ENCODE results near the gene STARD10.

STARD10 gene

DNA sequence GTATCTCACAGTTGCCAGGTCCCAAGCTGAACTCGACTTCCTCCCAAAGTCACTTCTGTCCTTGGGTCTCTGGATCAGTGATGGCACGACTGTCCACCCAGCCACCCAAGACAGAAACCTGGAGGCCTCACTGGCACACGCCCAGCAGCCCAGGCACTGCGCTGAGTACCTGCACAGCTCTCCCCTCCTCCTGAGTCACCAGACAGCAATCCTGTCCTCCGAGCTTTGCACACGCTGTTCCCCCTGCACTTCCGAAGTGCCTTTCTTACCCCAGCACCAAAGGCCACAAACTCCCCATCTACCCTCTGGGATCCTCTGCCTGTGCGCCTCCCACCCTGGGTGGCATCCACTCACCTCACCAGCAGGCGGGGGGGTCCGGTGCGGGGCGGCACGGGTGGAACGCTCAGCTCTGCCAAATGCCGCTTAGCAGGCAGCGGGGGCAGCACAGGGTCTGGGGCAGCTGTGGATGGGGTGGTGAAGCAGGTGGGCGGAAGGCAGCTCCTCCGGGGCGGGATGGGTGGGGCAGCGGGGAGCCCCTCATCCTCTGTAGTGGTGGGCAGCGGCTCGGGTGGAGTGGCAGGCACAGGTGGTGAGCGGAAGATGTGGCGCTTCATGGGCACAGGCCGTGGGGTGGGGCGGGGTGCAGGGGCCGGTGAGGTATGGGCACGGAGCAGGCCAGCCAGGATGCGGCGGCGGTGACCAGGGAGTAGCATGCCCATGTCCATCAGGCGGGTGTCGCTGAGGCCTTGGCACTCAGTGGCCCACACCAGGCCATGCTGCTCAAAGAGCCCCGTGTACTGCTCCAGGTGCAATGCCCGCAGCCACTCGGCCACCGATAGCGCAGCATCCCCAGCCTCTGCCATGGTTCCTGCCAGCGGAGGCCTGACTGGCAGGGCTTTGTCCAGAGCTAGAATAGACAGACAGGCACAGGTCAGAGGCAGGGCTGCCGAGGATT, 67.3 kb downstream of the STARD10 start:
- Mint-ChIP-seq H3K27me3 (no peaks in the 10 kb centered on the region), H3K9me3 (no peaks in the 10 kb centered on the region), H3K4me1 (peaks cover 31% of the 10 kb centered on the region), H3K4me3 (no peak overlapping the region), H3K27ac (peak overlapping the region in 1 of 2 donors; percentile 19)
- ATAC-seq (no peak), DNase-seq (no peak)

DNA sequence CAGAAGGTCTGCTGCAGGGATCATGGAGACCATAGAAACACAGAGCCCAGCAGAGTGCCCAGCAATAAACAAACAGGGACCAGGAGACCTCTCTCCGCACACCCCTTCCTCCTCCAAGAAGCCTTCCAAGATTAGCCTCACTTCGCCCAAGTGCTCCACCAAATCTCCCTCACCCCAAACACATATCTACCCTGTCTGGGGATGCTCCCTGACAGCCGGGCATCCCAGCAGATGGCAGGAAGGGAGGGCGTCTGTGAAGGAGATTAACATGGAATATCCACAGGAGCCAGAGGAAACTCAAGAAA, 68.2 kb downstream of the STARD10 start:
- no peak overlapping the region for H3K4me3 Mint-ChIP-seq
- no peaks in the 10 kb centered on the region for H3K9me3 Mint-ChIP-seq
- no peak overlapping the region for H3K27ac Mint-ChIP-seq
- ATAC-seq (no peak), DNase-seq (no peak)
- H3K27me3 Mint-ChIP-seq: no peaks in the 10 kb centered on the region
- H3K4me1 Mint-ChIP-seq: peaks cover 39% of the 10 kb centered on the region

DNA sequence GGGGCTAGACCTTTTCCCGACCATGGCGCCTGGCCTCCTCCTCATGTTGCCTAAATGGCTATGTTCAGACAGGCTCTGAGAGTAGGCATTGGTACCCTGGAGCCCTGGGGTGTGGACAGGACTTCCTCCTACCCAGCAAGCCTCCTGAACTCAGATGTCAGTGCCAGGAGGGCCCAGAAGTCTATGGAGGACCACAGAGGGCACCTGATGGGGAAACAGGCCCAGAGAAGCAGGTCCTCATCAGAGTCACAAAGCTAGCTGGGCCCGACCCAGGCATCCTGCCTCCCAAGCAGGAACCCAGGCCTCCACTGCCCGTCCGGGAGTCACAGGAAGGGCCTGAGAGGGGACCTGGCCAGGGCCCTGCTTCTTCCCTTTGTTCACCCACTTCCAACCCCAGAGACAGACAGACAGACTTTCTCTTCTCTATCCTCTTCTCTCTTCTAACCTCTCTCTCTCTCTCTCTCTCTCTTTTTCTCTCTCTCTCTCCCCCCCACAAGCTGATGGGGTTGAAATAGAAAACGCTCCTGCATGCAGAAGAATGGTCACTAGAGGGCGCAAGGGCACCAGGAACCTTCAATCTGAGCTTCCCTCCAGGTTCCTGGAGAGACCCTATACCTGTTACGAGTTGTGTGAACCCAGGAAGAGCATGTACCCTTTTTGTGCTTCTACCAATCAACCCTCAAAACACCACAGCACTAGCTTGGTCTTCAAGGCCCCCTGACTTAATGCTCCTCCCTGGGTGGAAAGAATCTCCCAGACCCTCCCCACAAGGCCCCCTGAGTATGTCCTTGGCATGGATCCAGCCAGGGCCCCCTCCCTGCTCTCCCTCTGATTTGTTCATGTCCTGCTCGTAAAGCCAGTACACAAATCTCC, 68.8 kb downstream of the STARD10 start:
- Mint-ChIP-seq H3K27ac (peak overlapping the region; percentile 1 to 8), H3K4me3 (no peak overlapping the region), H3K4me1 (peaks cover 45% of the 10 kb centered on the region), H3K27me3 (no peaks in the 10 kb centered on the region), H3K9me3 (no peaks in the 10 kb centered on the region)
- DNase-seq (peak; percentile 77 to 82), ATAC-seq (peak; percentile 39)

DNA sequence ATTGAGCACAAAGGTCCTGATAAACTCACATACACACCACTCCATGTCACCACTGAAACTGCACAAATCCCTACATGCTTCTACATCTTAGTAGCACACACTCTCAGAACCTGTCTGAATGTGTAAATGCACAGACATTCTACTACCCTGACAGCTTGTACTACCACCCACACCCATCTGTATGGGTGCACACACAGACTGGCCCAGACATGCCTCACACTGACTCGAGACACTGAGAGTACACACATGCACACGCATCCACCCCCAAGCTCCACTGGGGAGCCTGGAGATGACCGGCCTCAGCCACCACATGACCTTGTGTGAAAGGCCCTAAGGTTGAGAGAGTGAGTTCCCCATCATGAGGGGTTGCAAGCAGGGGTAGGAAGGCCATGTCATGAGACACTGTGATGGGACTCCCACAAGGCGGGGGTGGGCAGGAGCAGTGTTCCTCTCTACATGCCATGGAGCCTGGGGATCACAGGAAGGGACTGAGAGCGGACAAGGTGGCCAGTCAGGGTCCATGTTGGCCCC, 69.8 kb downstream of the STARD10 start:
- DNase-seq: no peak
- Mint-ChIP-seq H3K27ac (peak overlapping the region in 1 of 2 donors; percentile 21), H3K4me3 (no peak overlapping the region), H3K9me3 (no peaks in the 10 kb centered on the region), H3K4me1 (peaks cover 55% of the 10 kb centered on the region), H3K27me3 (no peaks in the 10 kb centered on the region)
- no peak for ATAC-seq

DNA sequence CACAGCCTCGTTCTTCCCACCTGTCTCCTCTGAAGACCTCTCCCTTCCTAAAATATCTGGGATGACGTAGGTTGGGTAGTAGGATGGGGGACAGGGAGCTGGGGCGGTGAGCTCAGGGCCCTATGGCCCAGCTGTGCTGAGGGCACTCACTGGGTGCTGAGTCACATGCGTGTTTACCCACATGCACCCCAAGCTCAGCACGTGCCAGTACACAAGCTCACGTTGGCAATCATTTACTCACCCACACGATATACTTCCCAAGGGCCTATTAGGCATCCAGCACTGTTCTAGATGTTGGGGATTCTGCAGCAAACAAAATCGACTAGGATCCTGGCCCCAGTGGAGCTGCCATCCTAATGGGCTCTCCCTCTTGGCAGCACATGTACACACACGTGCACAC, 70.3 kb downstream of the STARD10 start:
- ATAC-seq: no peak
- Mint-ChIP-seq H3K9me3 (no peaks in the 10 kb centered on the region), H3K27ac (peak overlapping the region in 1 of 2 donors; percentile 21), H3K27me3 (no peaks in the 10 kb centered on the region), H3K4me1 (peaks cover 60% of the 10 kb centered on the region), H3K4me3 (no peak overlapping the region)
- no peak for DNase-seq

- DNase-seq (peak; percentile 84 to 89), ATAC-seq (peak; percentile 92)
- no peaks in the 10 kb centered on the region for H3K27me3 Mint-ChIP-seq
- peak overlapping the region; percentile 75 to 94 for H3K27ac Mint-ChIP-seq
- no peaks in the 10 kb centered on the region for H3K9me3 Mint-ChIP-seq
- H3K4me3 Mint-ChIP-seq: peak overlapping the region; percentile 90 to 100
- H3K4me1 Mint-ChIP-seq: peaks cover 65% of the 10 kb centered on the region
These were observed 71.6 kb downstream of the STARD10 start for GRCh38 chr11:72722050-72722748.

DNA sequence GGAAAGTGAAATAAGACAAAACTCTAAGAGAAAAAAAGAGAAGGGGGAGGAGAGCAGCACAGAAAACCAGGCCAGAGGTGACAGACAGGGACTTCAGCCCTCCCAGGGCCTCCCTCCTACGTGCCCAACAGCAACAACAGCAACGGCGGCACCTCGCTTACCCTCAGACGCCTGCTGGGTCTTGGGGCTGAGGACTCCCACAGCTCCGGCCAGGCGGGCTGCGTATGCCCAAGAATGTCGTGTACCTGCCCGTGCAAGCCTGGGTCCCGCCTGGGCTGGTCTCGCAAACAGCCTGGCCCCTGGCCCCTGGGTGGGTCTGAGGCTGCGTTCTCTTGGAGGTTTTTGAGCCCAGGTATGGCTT, 72.2 kb downstream of the STARD10 start:
- Mint-ChIP-seq H3K27me3 (no peaks in the 10 kb centered on the region), H3K4me1 (peaks cover 70% of the 10 kb centered on the region), H3K9me3 (no peaks in the 10 kb centered on the region), H3K4me3 (peak overlapping the region; percentile 90 to 100), H3K27ac (peak overlapping the region; percentile 75 to 94)
- peak; percentile 34 to 45 for DNase-seq
- ATAC-seq: peak; percentile 41

DNA sequence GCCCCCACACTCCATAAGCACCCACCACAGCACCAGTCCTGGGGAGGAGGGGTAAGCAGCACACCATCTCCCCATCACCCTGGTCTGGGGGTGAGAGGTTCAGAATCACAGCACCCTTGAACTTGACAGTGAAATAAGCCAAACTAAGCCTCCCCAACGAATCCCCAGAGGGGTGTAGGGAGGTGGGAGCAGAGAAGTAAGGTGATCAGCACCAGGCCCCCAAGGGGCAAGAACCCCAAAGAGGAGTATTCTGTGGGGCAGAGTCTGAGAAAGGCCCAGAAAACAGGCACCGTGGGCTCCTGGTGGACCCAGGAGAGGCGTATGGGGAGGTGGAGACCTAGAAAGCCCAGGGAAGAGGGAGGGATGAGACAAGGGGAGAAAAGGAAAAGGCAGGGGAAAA, 72.6 kb downstream of the STARD10 start:
- Mint-ChIP-seq H3K4me3 (peak overlapping the region; percentile 90 to 100), H3K4me1 (peaks cover 74% of the 10 kb centered on the region), H3K27ac (peak overlapping the region; percentile 75 to 94), H3K9me3 (no peaks in the 10 kb centered on the region), H3K27me3 (no peaks in the 10 kb centered on the region)
- no peak for DNase-seq
- ATAC-seq: no peak

DNA sequence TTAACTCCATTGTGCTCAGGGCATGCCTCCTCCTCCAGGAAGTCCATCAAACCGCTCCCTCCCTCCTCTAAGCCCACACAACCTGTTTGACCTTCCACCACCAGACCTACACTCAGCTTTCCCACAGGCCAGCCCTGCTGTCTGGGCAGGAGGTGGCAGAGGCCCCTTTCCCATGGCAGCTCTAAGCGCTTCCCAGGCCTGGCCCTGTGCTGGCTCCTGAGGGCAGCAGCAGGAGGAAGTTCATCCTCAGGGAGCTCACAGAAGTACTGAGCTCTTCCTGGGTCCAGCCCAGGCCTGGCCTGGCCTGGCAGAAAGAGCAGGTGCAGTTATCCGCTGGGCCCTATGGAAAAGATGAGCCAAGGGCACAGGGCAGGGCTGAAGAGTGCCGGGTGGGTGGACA, 73.1 kb downstream of the STARD10 start:
- peak overlapping the region; percentile 90 to 100 for H3K4me3 Mint-ChIP-seq
- DNase-seq (no peak), ATAC-seq (no peak)
- H3K4me1 Mint-ChIP-seq: peaks cover 77% of the 10 kb centered on the region
- H3K27ac Mint-ChIP-seq: peak overlapping the region; percentile 86 to 94
- H3K27me3 Mint-ChIP-seq: no peaks in the 10 kb centered on the region
- H3K9me3 Mint-ChIP-seq: no peaks in the 10 kb centered on the region

DNA sequence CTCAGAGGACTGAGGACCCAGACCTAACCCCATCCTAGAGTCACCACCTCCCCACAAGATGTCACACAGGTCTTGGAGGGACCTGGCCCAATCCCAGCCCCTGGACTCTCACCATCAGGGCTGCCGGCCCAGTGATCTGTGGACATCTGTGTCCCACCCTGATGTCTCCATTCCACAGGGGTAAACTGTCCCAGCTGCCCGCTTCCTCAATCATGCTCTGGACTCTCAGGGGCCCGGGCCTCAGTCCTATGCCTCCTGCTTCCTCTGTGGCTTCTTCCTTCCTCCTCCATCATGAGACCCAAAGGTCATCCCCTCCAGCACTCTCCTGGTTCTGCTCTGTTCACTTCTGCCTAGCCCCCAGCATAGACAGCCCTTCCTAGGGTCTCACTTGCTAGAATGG, 73.8 kb downstream of the STARD10 start:
- no peaks in the 10 kb centered on the region for H3K9me3 Mint-ChIP-seq
- H3K4me1 Mint-ChIP-seq: peaks cover 74% of the 10 kb centered on the region
- peak overlapping the region; percentile 28 to 34 for H3K27ac Mint-ChIP-seq
- peak overlapping the region; percentile 90 to 100 for H3K4me3 Mint-ChIP-seq
- ATAC-seq (no peak), DNase-seq (no peak)
- H3K27me3 Mint-ChIP-seq: no peaks in the 10 kb centered on the region

- no peaks in the 10 kb centered on the region for H3K27me3 Mint-ChIP-seq
- peaks cover 76% of the 10 kb centered on the region for H3K4me1 Mint-ChIP-seq
- no peak for DNase-seq
These were observed 74.3 kb downstream of the STARD10 start for GRCh38 chr11:72719551-72719950.

DNA sequence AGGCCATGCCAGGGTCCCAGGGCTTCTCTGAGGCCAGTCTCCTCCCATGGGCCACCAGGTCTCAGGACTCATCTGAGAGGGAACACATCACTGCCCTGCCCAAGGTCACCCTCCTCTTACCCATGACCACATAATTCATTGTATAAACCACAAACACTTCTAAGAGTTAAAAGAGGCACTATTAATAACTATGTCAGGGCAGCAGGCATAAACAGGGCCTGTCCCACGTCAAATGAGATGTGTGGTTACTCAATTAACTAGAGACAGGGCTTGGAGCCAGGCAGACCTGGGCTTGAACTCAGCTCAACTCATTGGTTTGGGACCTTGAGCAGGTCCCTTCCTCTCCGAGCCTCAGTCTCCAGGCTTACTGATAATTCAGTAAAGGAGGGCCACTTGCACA, 74.7 kb downstream of the STARD10 start:
- no peak for DNase-seq
- peak overlapping the region in 1 of 2 donors; percentile 90 for H3K4me3 Mint-ChIP-seq
- ATAC-seq: no peak

More at GRCh38 chr11:72719551-72719950, 74.3 kb downstream of the STARD10 start:
- Mint-ChIP-seq H3K4me3 (peak overlapping the region; percentile 90 to 100), H3K27ac (peak overlapping the region in 1 of 2 donors; percentile 34), H3K9me3 (no peaks in the 10 kb centered on the region)
- no peak for ATAC-seq

GRCh38 chr11:72718101-72718501, 75.7 kb downstream of the STARD10 start:
- no peak overlapping the region for H3K27ac Mint-ChIP-seq
- no peak for ATAC-seq
- H3K4me3 Mint-ChIP-seq: no peak overlapping the region

More for the DNA sequence above, 74.7 kb downstream of the STARD10 start:
- Mint-ChIP-seq H3K9me3 (no peaks in the 10 kb centered on the region), H3K27me3 (no peaks in the 10 kb centered on the region), H3K27ac (no peak overlapping the region), H3K4me1 (peaks cover 77% of the 10 kb centered on the region)

GRCh38 chr11:72716788-72717435, 76.9 kb downstream of the STARD10 start:
- H3K4me3 Mint-ChIP-seq: no peak overlapping the region

More at GRCh38 chr11:72718101-72718501, 75.7 kb downstream of the STARD10 start:
- Mint-ChIP-seq H3K9me3 (no peaks in the 10 kb centered on the region), H3K27me3 (no peaks in the 10 kb centered on the region), H3K4me1 (peaks cover 73% of the 10 kb centered on the region)
- no peak for DNase-seq

DNA sequence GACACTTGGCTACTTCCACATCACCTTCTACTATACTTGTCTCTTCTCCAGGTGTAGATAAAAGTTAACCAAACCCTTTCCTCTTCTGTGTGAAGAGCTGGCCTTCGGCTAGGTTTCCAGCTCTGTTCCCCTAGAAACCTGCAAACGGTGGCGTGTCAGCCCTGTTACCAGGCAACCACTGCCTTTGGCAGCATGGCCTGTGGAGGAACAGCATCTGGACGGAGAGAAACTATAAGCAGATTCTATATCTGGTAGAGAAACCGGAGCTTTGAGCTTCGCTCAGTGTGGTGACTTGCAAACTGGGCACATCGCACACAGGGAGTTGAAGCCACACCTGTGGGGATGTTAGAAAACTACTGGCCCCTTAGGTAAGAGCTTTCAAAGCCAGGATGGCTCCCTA, 77.6 kb downstream of the STARD10 start:
- Mint-ChIP-seq H3K27ac (no peak overlapping the region), H3K4me1 (peaks cover 72% of the 10 kb centered on the region), H3K27me3 (no peaks in the 10 kb centered on the region), H3K4me3 (no peak overlapping the region), H3K9me3 (no peaks in the 10 kb centered on the region)
- no peak for DNase-seq
- no peak for ATAC-seq

More at GRCh38 chr11:72716788-72717435, 76.9 kb downstream of the STARD10 start:
- Mint-ChIP-seq H3K27ac (peak overlapping the region in 1 of 2 donors; percentile 10), H3K9me3 (no peaks in the 10 kb centered on the region), H3K4me1 (peaks cover 73% of the 10 kb centered on the region), H3K27me3 (no peaks in the 10 kb centered on the region)
- no peak for DNase-seq
- ATAC-seq: no peak
